NCI-H2227 (cell line): Measurements from ENCODE around the gene MLLT6.
A peak's percentile ranks its signal among the peaks of the same experiment; 100 is the strongest.

ENCODE experiments used
- DNase-seq: peaks from one replicate; lab custom pipeline; 2025; ENCODE audit not compliant: unreplicated experiment; lab: John Stamatoyannopoulos, UW

MLLT6 gene

GRCh38 chr17:38704606-38705522, at the start of gene MLLT6:
MLLT6 (plus strand) TSS chr17:38705273; CDS start chr17:38705633, 360 bp downstream.
- DNase-seq, result peak; percentile 89

GRCh38 chr17:38656959-38657823, 47.9 kb upstream of the MLLT6 start:
- DNase-seq, result no peak

GRCh38 chr17:38657824-38658740, 47.0 kb upstream of the MLLT6 start:
- DNase-seq, result no peak

GRCh38 chr17:38658741-38659345, 46.2 kb upstream of the MLLT6 start:
- DNase-seq, result no peak

GRCh38 chr17:38659415-38659814, 45.7 kb upstream of the MLLT6 start:
- no peak for DNase-seq

- DNase-seq, result no peak
These were observed 44.7 kb upstream of the MLLT6 start for GRCh38 chr17:38660097-38661025.

GRCh38 chr17:38663125-38663751, 41.8 kb upstream of the MLLT6 start:
- DNase-seq, result peak; percentile 83

GRCh38 chr17:38663964-38664644, 41.0 kb upstream of the MLLT6 start:
- no peak for DNase-seq

- DNase-seq, result peak; percentile 86
These were observed 37.8 kb upstream of the MLLT6 start for GRCh38 chr17:38667099-38667786.

GRCh38 chr17:38667787-38668122, 37.3 kb upstream of the MLLT6 start:
- DNase-seq, result no peak

- no peak for DNase-seq
These were observed 35.6 kb upstream of the MLLT6 start for GRCh38 chr17:38669520-38669919.

- no peak for DNase-seq
These were observed 32.9 kb upstream of the MLLT6 start for GRCh38 chr17:38671939-38672720.

- DNase-seq, result no peak
These were observed 32.0 kb upstream of the MLLT6 start for GRCh38 chr17:38672788-38673706.

GRCh38 chr17:38673707-38674013, 31.4 kb upstream of the MLLT6 start:
- peak; percentile 37 for DNase-seq

- DNase-seq, result peak; percentile 59
These were observed 30.9 kb upstream of the MLLT6 start for GRCh38 chr17:38674014-38674748.
